Measurements from ENCODE around the gene PGBD5.

GRCh38 chr1:230285351-230285750 is 140.8 kb downstream of the PGBD5 start:
- TF ChIP-seq CTCF (IDR thresholded peaks at IDR 0.05; ENCODE audit: poor library complexity) = no peak
- no peak for TF ChIP-seq EZH2 (IDR thresholded peaks at IDR 0.05; ENCODE audit: borderline replicate concordance)
